ENCODE measurements around the gene EMC8. TPM values are rescaled to one million over a fixed set of nuclear protein-coding genes. Genes with fewer than 3 reads are reported as not detected.
"Not testable (repeated sequence)": the region's sequence is repeated elsewhere in the genome, so short reads cannot be mapped to it uniquely, and the experiment has no call there.

The EMC8 gene
- total and polyA plus RNA-seq, 4 donors = 13.0 to 40.5 (median 31.8) TPM

- no peak overlapping the region for H3K4me3 ChIP-seq (ENCODE audit: low read depth, low read length)
- H3K27me3 ChIP-seq (ENCODE audit: control insufficient read depth, insufficient read depth, low read length) = peaks cover 20% of the 10 kb centered on the region
- H3K36me3 ChIP-seq (ENCODE audit: control insufficient read depth, insufficient read depth, low read length) = peaks cover 22% of the 10 kb centered on the region
- no peaks in the 10 kb centered on the region for H3K9me3 ChIP-seq (ENCODE audit: control insufficient read depth, insufficient read depth, low read length)
- WGBS (ENCODE audit: insufficient coverage) = 79% methylated on average over 8 of the region's 10 CpGs
- H3K27ac ChIP-seq (ENCODE audit: low read depth, low read length) = no peak overlapping the region
- peaks cover 3% of the 10 kb centered on the region for H3K4me1 ChIP-seq (ENCODE audit: control insufficient read depth, insufficient read depth, low read length)
- DNase-seq (ENCODE audit: low read depth in 4 of 6, low spot score in 6 of 6) = no peak
These were observed 10.3 kb upstream of the EMC8 start for GRCh38 chr16:85809645-85810044.

- Histone ChIP-seq H3K27me3 (ENCODE audit: control insufficient read depth, insufficient read depth, low read length) (peaks cover 20% of the 10 kb centered on the region), H3K4me1 (ENCODE audit: control insufficient read depth, insufficient read depth, low read length) (peaks cover 3% of the 10 kb centered on the region), H3K36me3 (ENCODE audit: control insufficient read depth, insufficient read depth, low read length) (peaks cover 28% of the 10 kb centered on the region), H3K4me3 (ENCODE audit: low read depth, low read length) (no peak overlapping the region), H3K9me3 (ENCODE audit: control insufficient read depth, insufficient read depth, low read length) (no peaks in the 10 kb centered on the region), H3K27ac (ENCODE audit: low read depth, low read length) (no peak overlapping the region)
- 95% methylated on average over 5 of the region's 7 CpGs for WGBS (ENCODE audit: insufficient coverage)
- no peak for DNase-seq (ENCODE audit: low read depth in 4 of 6, low spot score in 6 of 6)
These were observed 9.6 kb upstream of the EMC8 start for GRCh38 chr16:85808926-85809325.

GRCh38 chr16:85808104-85808503 lies 8.8 kb upstream of the EMC8 start:
- not testable (repeated sequence) for H3K4me3 ChIP-seq (ENCODE audit: low read depth, low read length); H3K27ac ChIP-seq (ENCODE audit: low read depth, low read length); H3K4me1 ChIP-seq (ENCODE audit: control insufficient read depth, insufficient read depth, low read length); DNase-seq (ENCODE audit: low read depth in 4 of 6, low spot score in 6 of 6); H3K9me3 ChIP-seq (ENCODE audit: control insufficient read depth, insufficient read depth, low read length)
- Histone ChIP-seq H3K27me3 (ENCODE audit: control insufficient read depth, insufficient read depth, low read length) (peaks cover 15% of the 10 kb centered on the region), H3K36me3 (ENCODE audit: control insufficient read depth, insufficient read depth, low read length) (peaks cover 30% of the 10 kb centered on the region)
- WGBS (ENCODE audit: insufficient coverage) = 94% methylated on average over 2 of the region's 27 CpGs

GRCh38 chr16:85807340-85807739 lies 8.0 kb upstream of the EMC8 start:
- not testable (repeated sequence) for DNase-seq (ENCODE audit: low read depth in 4 of 6, low spot score in 6 of 6); H3K9me3 ChIP-seq (ENCODE audit: control insufficient read depth, insufficient read depth, low read length); H3K4me3 ChIP-seq (ENCODE audit: low read depth, low read length); H3K4me1 ChIP-seq (ENCODE audit: control insufficient read depth, insufficient read depth, low read length); H3K27ac ChIP-seq (ENCODE audit: low read depth, low read length)
- H3K27me3 ChIP-seq (ENCODE audit: control insufficient read depth, insufficient read depth, low read length) = peaks cover 13% of the 10 kb centered on the region
- peaks cover 30% of the 10 kb centered on the region for H3K36me3 ChIP-seq (ENCODE audit: control insufficient read depth, insufficient read depth, low read length)
- WGBS (ENCODE audit: insufficient coverage) = 94% methylated on average over 3 of the region's 6 CpGs

GRCh38 chr16:85806539-85806938 lies 7.2 kb upstream of the EMC8 start:
- no peaks in the 10 kb centered on the region for H3K4me1 ChIP-seq (ENCODE audit: control insufficient read depth, insufficient read depth, low read length)
- no peak overlapping the region for H3K27ac ChIP-seq (ENCODE audit: low read depth, low read length)
- no peak for DNase-seq (ENCODE audit: low read depth in 4 of 6, low spot score in 6 of 6)
- peaks cover 34% of the 10 kb centered on the region for H3K36me3 ChIP-seq (ENCODE audit: control insufficient read depth, insufficient read depth, low read length)
- no peaks in the 10 kb centered on the region for H3K9me3 ChIP-seq (ENCODE audit: control insufficient read depth, insufficient read depth, low read length)
- H3K27me3 ChIP-seq (ENCODE audit: control insufficient read depth, insufficient read depth, low read length) = peaks cover 5% of the 10 kb centered on the region
- H3K4me3 ChIP-seq (ENCODE audit: low read depth, low read length) = no peak overlapping the region
- WGBS (ENCODE audit: insufficient coverage) = 95% methylated on average over 10 of the region's 11 CpGs

GRCh38 chr16:85805442-85806045 lies 6.2 kb upstream of the EMC8 start:
- no peaks in the 10 kb centered on the region for H3K27me3 ChIP-seq (ENCODE audit: control insufficient read depth, insufficient read depth, low read length)
- no peak overlapping the region for H3K27ac ChIP-seq (ENCODE audit: low read depth, low read length)
- peaks cover 34% of the 10 kb centered on the region for H3K36me3 ChIP-seq (ENCODE audit: control insufficient read depth, insufficient read depth, low read length)
- DNase-seq (ENCODE audit: low read depth in 4 of 6, low spot score in 6 of 6) = no peak
- WGBS (ENCODE audit: insufficient coverage) = 88% methylated on average over 14 of the region's 18 CpGs
- H3K4me3 ChIP-seq (ENCODE audit: low read depth, low read length) = no peak overlapping the region
- H3K4me1 ChIP-seq (ENCODE audit: control insufficient read depth, insufficient read depth, low read length) = peaks cover 3% of the 10 kb centered on the region
- no peaks in the 10 kb centered on the region for H3K9me3 ChIP-seq (ENCODE audit: control insufficient read depth, insufficient read depth, low read length)

GRCh38 chr16:85803570-85803969 lies 4.2 kb upstream of the EMC8 start:
- no peak overlapping the region for H3K4me3 ChIP-seq (ENCODE audit: low read depth, low read length)
- no peak overlapping the region for H3K27ac ChIP-seq (ENCODE audit: low read depth, low read length)
- peaks cover 34% of the 10 kb centered on the region for H3K36me3 ChIP-seq (ENCODE audit: control insufficient read depth, insufficient read depth, low read length)
- DNase-seq (ENCODE audit: low read depth in 4 of 6, low spot score in 6 of 6) = no peak
- H3K4me1 ChIP-seq (ENCODE audit: control insufficient read depth, insufficient read depth, low read length) = peaks cover 13% of the 10 kb centered on the region
- no peaks in the 10 kb centered on the region for H3K27me3 ChIP-seq (ENCODE audit: control insufficient read depth, insufficient read depth, low read length)
- 81% methylated on average over 11 of the region's 14 CpGs for WGBS (ENCODE audit: insufficient coverage)
- H3K9me3 ChIP-seq (ENCODE audit: control insufficient read depth, insufficient read depth, low read length) = no peaks in the 10 kb centered on the region

- H3K9me3 ChIP-seq (ENCODE audit: control insufficient read depth, insufficient read depth, low read length) = no peaks in the 10 kb centered on the region
- H3K4me1 ChIP-seq (ENCODE audit: control insufficient read depth, insufficient read depth, low read length) = peaks cover 24% of the 10 kb centered on the region
- 10% methylated on average over 7 of the region's 9 CpGs for WGBS (ENCODE audit: insufficient coverage)
- peak overlapping the region; percentile 80 for H3K4me3 ChIP-seq (ENCODE audit: low read depth, low read length)
- H3K27me3 ChIP-seq (ENCODE audit: control insufficient read depth, insufficient read depth, low read length) = no peaks in the 10 kb centered on the region
- H3K27ac ChIP-seq (ENCODE audit: low read depth, low read length) = peak overlapping the region; percentile 25
- DNase-seq (ENCODE audit: low read depth in 4 of 6, low spot score in 6 of 6) = no peak
- peaks cover 31% of the 10 kb centered on the region for H3K36me3 ChIP-seq (ENCODE audit: control insufficient read depth, insufficient read depth, low read length)
These were observed 951 bp upstream of the EMC8 start for GRCh38 chr16:85800321-85800669.

- Histone ChIP-seq H3K27ac (ENCODE audit: low read depth, low read length) (no peak overlapping the region), H3K36me3 (ENCODE audit: control insufficient read depth, insufficient read depth, low read length) (peaks cover 29% of the 10 kb centered on the region), H3K27me3 (ENCODE audit: control insufficient read depth, insufficient read depth, low read length) (no peaks in the 10 kb centered on the region), H3K4me1 (ENCODE audit: control insufficient read depth, insufficient read depth, low read length) (peaks cover 24% of the 10 kb centered on the region), H3K4me3 (ENCODE audit: low read depth, low read length) (peak overlapping the region; percentile 80), H3K9me3 (ENCODE audit: control insufficient read depth, insufficient read depth, low read length) (no peaks in the 10 kb centered on the region)
- WGBS (ENCODE audit: insufficient coverage) = 0% methylated on average over 50 of the region's 51 CpGs
- DNase-seq (ENCODE audit: low read depth in 4 of 6, low spot score in 6 of 6) = no peak
These were observed 345 bp downstream of the EMC8 start for GRCh38 chr16:85798901-85799496.

- Histone ChIP-seq H3K9me3 (ENCODE audit: control insufficient read depth, insufficient read depth, low read length) (no peaks in the 10 kb centered on the region), H3K4me1 (ENCODE audit: control insufficient read depth, insufficient read depth, low read length) (peaks cover 24% of the 10 kb centered on the region), H3K4me3 (ENCODE audit: low read depth, low read length) (peak overlapping the region; percentile 80), H3K27ac (ENCODE audit: low read depth, low read length) (no peak overlapping the region), H3K36me3 (ENCODE audit: control insufficient read depth, insufficient read depth, low read length) (peaks cover 29% of the 10 kb centered on the region), H3K27me3 (ENCODE audit: control insufficient read depth, insufficient read depth, low read length) (no peaks in the 10 kb centered on the region)
- 24% methylated on average over 15 of the region's 17 CpGs for WGBS (ENCODE audit: insufficient coverage)
- no peak for DNase-seq (ENCODE audit: low read depth in 4 of 6, low spot score in 6 of 6)
These were observed 1.0 kb downstream of the EMC8 start for GRCh38 chr16:85798283-85798776.

Data from spinal cord (tissue), 10 donors.